Measurements from ENCODE around the gene CTSL.

DNA sequence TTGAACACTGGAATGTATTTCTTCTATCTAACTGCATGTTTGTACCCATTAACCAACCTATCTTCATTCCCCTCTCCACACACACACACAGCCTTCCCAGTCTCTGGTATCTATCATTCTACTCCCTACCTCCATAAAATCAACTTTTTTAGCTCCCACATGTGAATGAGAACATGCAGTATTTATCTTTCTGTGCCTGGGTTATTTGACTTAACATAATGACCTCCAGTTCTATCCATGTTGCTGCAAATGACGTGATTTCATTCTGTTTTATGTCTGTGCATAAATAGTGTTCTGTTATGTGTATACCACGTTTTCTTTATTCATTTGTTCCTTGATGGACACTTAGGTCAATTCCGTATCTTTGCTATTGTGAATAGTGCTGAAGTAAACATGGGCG lies 38.7 kb upstream of the CTSL start:
- TF ChIP-seq, protein P1, sequence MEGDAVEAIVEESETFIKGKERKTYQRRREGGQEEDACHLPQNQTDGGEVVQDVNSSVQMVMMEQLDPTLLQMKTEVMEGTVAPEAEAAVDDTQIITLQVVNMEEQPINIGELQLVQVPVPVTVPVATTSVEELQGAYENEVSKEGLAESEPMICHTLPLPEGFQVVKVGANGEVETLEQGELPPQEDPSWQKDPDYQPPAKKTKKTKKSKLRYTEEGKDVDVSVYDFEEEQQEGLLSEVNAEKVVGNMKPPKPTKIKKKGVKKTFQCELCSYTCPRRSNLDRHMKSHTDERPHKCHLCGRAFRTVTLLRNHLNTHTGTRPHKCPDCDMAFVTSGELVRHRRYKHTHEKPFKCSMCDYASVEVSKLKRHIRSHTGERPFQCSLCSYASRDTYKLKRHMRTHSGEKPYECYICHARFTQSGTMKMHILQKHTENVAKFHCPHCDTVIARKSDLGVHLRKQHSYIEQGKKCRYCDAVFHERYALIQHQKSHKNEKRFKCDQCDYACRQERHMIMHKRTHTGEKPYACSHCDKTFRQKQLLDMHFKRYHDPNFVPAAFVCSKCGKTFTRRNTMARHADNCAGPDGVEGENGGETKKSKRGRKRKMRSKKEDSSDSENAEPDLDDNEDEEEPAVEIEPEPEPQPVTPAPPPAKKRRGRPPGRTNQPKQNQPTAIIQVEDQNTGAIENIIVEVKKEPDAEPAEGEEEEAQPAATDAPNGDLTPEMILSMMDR (IDR thresholded peaks at IDR 0.05) = no peak
- TF ChIP-seq ZFX (IDR thresholded peaks at IDR 0.05; ENCODE audit: borderline replicate concordance) = no peak

Data from 22Rv1 (cell line).